HUES6 (cell line): ENCODE measurements around the gene CACNG4.
A peak's percentile ranks its signal among the peaks of the same experiment; 100 is the strongest.

Experiments used
- H3K27ac ChIP-seq: 2 replicates; pipeline ENCODE4 v1.7.0; 2013; ENCODE audit warnings: low read depth, mild to moderate bottlenecking, low read length, inconsistent platforms
- H3K27me3 ChIP-seq: 2 replicates; pipeline ENCODE4 v1.6.1; 2013; ENCODE audit warnings: low read length; ENCODE audit not compliant: control insufficient read depth, insufficient read depth
- H3K36me3 ChIP-seq: 2 replicates; pipeline ENCODE4 v1.6.1; 2013; ENCODE audit warnings: low read length; ENCODE audit not compliant: control insufficient read depth, insufficient read depth
- H3K4me1 ChIP-seq: 2 replicates; pipeline ENCODE4 v1.6.1; 2013; ENCODE audit warnings: low read length; ENCODE audit not compliant: control insufficient read depth, insufficient read depth
- H3K4me3 ChIP-seq: 2 replicates; pipeline ENCODE4 v1.5.1; 2013; ENCODE audit warnings: low read depth, low read length
- H3K9ac ChIP-seq: one replicate; pipeline ENCODE4 v1.6.1; 2013; ENCODE audit warnings: mild to moderate bottlenecking, low read length
- H3K9me3 ChIP-seq: 2 replicates; pipeline ENCODE4 v1.6.1; 2013; ENCODE audit warnings: low read depth, low read length; ENCODE audit not compliant: control insufficient read depth, insufficient read depth

The CACNG4 gene

GRCh38 chr17:66963909-66964771 lies at the start of gene CACNG4:
Gene CACNG4 (plus strand): TSS chr17:66964707. CDS start chr17:66964912, 205 bp downstream.
- Histone ChIP-seq H3K36me3 (no peaks in the 10 kb centered on the region), H3K9ac (peak within 1 kb of the TSS; percentile 41), H3K27ac (no peak within 1 kb of the TSS), H3K9me3 (no peaks in the 10 kb centered on the region), H3K4me1 (peaks cover 9% of the 10 kb centered on the region), H3K27me3 (peaks cover 83% of the 10 kb centered on the region), H3K4me3 (peak within 1 kb of the TSS; percentile 90)

GRCh38 chr17:66915204-66915611 lies 49.3 kb upstream of the CACNG4 start:
- Histone ChIP-seq H3K9ac (no peak overlapping the region), H3K4me3 (no peak overlapping the region), H3K36me3 (no peaks in the 10 kb centered on the region), H3K4me1 (no peaks in the 10 kb centered on the region), H3K27ac (no peak overlapping the region), H3K9me3 (no peaks in the 10 kb centered on the region), H3K27me3 (no peaks in the 10 kb centered on the region)

GRCh38 chr17:66915792-66916191 lies 48.7 kb upstream of the CACNG4 start:
- no peaks in the 10 kb centered on the region for H3K27me3 ChIP-seq
- H3K36me3 ChIP-seq, result no peaks in the 10 kb centered on the region
- no peaks in the 10 kb centered on the region for H3K9me3 ChIP-seq
- H3K4me3 ChIP-seq, result no peak overlapping the region
- H3K9ac ChIP-seq, result no peak overlapping the region
- H3K27ac ChIP-seq, result no peak overlapping the region
- H3K4me1 ChIP-seq, result no peaks in the 10 kb centered on the region

- no peaks in the 10 kb centered on the region for H3K27me3 ChIP-seq
- peaks cover 3% of the 10 kb centered on the region; the same call in 1 of the 2 replicates for H3K9me3 ChIP-seq
- no peak overlapping the region for H3K27ac ChIP-seq
- no peak overlapping the region for H3K4me3 ChIP-seq
- H3K36me3 ChIP-seq, result no peaks in the 10 kb centered on the region
- H3K4me1 ChIP-seq, result no peaks in the 10 kb centered on the region
- H3K9ac ChIP-seq, result no peak overlapping the region
These were observed 47.6 kb upstream of the CACNG4 start for GRCh38 chr17:66916946-66917345.

- H3K9ac ChIP-seq, result no peak overlapping the region
- H3K4me3 ChIP-seq, result no peak overlapping the region
- H3K36me3 ChIP-seq, result no peaks in the 10 kb centered on the region
- no peaks in the 10 kb centered on the region for H3K4me1 ChIP-seq
- no peak overlapping the region for H3K27ac ChIP-seq
- H3K27me3 ChIP-seq, result no peaks in the 10 kb centered on the region
- peaks cover 6% of the 10 kb centered on the region; the same call in 1 of the 2 replicates for H3K9me3 ChIP-seq
These were observed 45.6 kb upstream of the CACNG4 start for GRCh38 chr17:66918896-66919295.

- Histone ChIP-seq H3K36me3 (no peaks in the 10 kb centered on the region), H3K9ac (no peak overlapping the region)
These were observed 44.1 kb upstream of the CACNG4 start for GRCh38 chr17:66920435-66920834.

GRCh38 chr17:66920950-66921349 lies 43.6 kb upstream of the CACNG4 start:
- peaks cover 6% of the 10 kb centered on the region; the same call in 1 of the 2 replicates for H3K9me3 ChIP-seq
- H3K9ac ChIP-seq, result no peak overlapping the region
- no peaks in the 10 kb centered on the region for H3K27me3 ChIP-seq
- H3K27ac ChIP-seq, result no peak overlapping the region
- H3K36me3 ChIP-seq, result no peaks in the 10 kb centered on the region
- no peaks in the 10 kb centered on the region for H3K4me1 ChIP-seq
- no peak overlapping the region for H3K4me3 ChIP-seq

More at GRCh38 chr17:66920435-66920834, 44.1 kb upstream of the CACNG4 start:
- H3K27ac ChIP-seq, result no peak overlapping the region
- H3K4me3 ChIP-seq, result no peak overlapping the region
- H3K4me1 ChIP-seq, result no peaks in the 10 kb centered on the region
- no peaks in the 10 kb centered on the region for H3K27me3 ChIP-seq
- H3K9me3 ChIP-seq, result peaks cover 6% of the 10 kb centered on the region; the same call in 1 of the 2 replicates

- Histone ChIP-seq H3K9ac (no peak overlapping the region), H3K36me3 (no peaks in the 10 kb centered on the region), H3K4me1 (no peaks in the 10 kb centered on the region), H3K9me3 (peaks cover 6% of the 10 kb centered on the region; the same call in 1 of the 2 replicates), H3K27ac (no peak overlapping the region), H3K27me3 (no peaks in the 10 kb centered on the region), H3K4me3 (no peak overlapping the region)
These were observed 40.6 kb upstream of the CACNG4 start for GRCh38 chr17:66923886-66924285.

GRCh38 chr17:66925811-66926500 lies 38.6 kb upstream of the CACNG4 start:
- H3K4me1 ChIP-seq, result no peaks in the 10 kb centered on the region
- H3K4me3 ChIP-seq, result no peak overlapping the region

GRCh38 chr17:66928949-66929348 lies 35.6 kb upstream of the CACNG4 start:
- no peaks in the 10 kb centered on the region for H3K4me1 ChIP-seq
- no peaks in the 10 kb centered on the region; the same call in 1 of the 2 replicates for H3K9me3 ChIP-seq
- no peak overlapping the region for H3K27ac ChIP-seq
- H3K36me3 ChIP-seq, result no peaks in the 10 kb centered on the region
- no peak overlapping the region for H3K4me3 ChIP-seq
- H3K9ac ChIP-seq, result no peak overlapping the region
- no peaks in the 10 kb centered on the region for H3K27me3 ChIP-seq

More at GRCh38 chr17:66925811-66926500, 38.6 kb upstream of the CACNG4 start:
- Histone ChIP-seq H3K9me3 (peaks cover 6% of the 10 kb centered on the region; the same call in 1 of the 2 replicates), H3K27me3 (no peaks in the 10 kb centered on the region), H3K9ac (no peak overlapping the region), H3K36me3 (no peaks in the 10 kb centered on the region), H3K27ac (no peak overlapping the region)

GRCh38 chr17:66929591-66929990 lies 34.9 kb upstream of the CACNG4 start:
- no peaks in the 10 kb centered on the region for H3K27me3 ChIP-seq
- no peaks in the 10 kb centered on the region for H3K4me1 ChIP-seq
- no peak overlapping the region for H3K4me3 ChIP-seq
- no peak overlapping the region for H3K9ac ChIP-seq
- peaks cover 3% of the 10 kb centered on the region; the same call in 1 of the 2 replicates for H3K9me3 ChIP-seq
- H3K27ac ChIP-seq, result no peak overlapping the region
- no peaks in the 10 kb centered on the region for H3K36me3 ChIP-seq
